Stimulated activated CD4-positive, alpha-beta T cell treated with anti-CD3 and anti-CD28 coated beads, Interleukin-1b, Interleukin-23, amount 100 ng/mL, for 48 hours (primary cell): ENCODE measurements around the gene LOXL1.
A peak's percentile ranks its signal among the peaks of the same experiment; 100 is the strongest.
"Not testable (repeated sequence)": the region's sequence is repeated elsewhere in the genome, so short reads cannot be mapped to it uniquely, and the experiment has no call there.

Source experiments
- DNase-seq: peaks from one replicate; pipeline ENCODE4 v3.0.0-alpha.2; 2020

LOXL1 gene

GRCh38 chr15:73923488-73924164, 2.6 kb upstream of the LOXL1 start:
- no peak for DNase-seq

GRCh38 chr15:73924171-73924921, 1.9 kb upstream of the LOXL1 start:
- peak; percentile 31 for DNase-seq

DNA sequence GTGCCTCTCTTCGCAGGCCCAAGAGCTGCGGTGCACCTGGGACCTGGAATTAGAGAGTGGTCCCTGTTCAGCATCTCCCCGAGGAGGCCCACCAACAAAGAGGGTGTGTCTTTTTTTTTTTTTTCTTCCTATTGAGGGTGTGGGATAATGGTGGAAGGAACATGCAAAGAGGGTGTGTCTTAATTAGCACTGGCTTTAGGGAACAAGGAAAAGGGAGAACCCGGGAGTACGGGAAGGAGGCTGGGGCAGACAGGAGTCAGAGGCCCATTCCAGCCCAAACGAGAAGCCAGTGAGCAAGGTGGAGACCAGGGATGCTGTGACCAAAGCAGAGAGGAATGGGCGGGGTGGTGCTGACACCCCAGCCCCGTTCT, 429 bp upstream of the LOXL1 start:
- DNase-seq, result no peak

- peak; percentile 39 for DNase-seq
Measured at GRCh38 chr15:73927003-73927475, 777 bp downstream of the LOXL1 start.

GRCh38 chr15:73927476-73928240, 1.4 kb downstream of the LOXL1 start:
- peak; percentile 69 for DNase-seq

GRCh38 chr15:73928241-73928579, 1.9 kb downstream of the LOXL1 start:
- DNase-seq, result no peak

GRCh38 chr15:73928971-73929627, 2.8 kb downstream of the LOXL1 start:
- DNase-seq, result no peak

- DNase-seq, result no peak
Measured at GRCh38 chr15:73930371-73930770, 4.1 kb downstream of the LOXL1 start.

DNA sequence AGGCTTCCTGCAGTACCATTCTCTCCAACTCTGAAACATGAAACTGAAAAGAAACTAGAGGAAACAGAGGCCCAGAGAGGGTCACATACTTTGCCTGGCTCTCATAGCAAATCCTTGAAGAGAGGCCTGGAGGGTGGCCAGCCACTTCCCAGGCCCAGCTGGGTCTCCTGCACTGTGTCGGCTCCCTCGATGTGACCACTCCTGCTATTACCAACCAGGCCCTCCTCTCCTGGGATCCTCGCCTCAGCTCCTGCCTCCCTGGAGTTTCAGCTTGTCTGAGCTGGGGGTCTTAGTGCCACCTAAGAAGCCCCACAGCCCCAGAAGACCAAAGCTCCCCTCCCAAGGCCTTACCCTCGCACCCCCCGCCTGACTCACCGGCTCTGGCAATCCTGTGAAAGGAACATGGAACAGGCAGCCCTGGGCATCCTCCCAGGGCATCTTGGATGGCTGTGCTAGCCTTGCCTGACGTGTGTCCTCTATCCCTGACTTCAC, 4.6 kb downstream of the LOXL1 start:
- DNase-seq, result no peak

- no peak for DNase-seq
Measured at GRCh38 chr15:73931441-73931840, 5.2 kb downstream of the LOXL1 start.

DNA sequence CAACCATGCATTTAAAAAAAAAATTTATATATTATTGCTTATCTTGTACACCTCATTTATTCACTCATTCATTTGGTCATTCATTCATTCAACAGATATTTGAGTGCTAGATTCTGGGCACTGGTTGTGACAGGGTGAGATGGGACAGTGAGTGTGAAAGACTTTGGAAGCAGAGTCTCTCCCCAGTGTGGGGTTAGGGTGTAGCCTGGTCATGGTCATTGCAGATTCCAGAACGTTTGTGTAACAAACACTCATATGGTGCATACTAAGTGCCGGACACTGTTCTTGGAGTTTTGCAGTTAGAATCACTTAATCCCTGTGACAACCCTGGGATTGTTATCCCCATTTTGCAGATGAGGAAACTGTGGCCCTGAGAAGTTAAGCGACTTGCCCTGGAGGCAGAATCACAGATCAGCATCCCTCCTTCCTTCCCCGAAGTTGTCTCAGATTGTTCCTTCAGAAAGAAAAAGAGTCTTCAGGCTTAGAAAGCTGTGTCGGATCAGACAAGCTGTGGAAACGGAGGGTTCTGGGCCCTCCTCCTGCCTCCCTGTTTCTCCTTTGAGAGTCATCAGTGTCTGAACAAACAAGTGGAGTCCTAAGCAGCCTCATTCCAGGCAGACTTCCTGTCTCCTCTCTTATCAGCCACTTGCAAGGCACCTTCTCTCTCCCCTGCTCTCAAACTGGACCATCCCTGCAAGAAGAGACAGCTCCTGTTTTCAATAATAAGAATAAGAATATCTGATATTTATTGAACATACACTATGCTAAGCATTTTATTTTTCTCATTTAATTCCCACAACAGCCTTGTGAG, 6.3 kb downstream of the LOXL1 start:
- no peak for DNase-seq

GRCh38 chr15:73934281-73934680, 8.0 kb downstream of the LOXL1 start:
- DNase-seq, result no peak

DNA sequence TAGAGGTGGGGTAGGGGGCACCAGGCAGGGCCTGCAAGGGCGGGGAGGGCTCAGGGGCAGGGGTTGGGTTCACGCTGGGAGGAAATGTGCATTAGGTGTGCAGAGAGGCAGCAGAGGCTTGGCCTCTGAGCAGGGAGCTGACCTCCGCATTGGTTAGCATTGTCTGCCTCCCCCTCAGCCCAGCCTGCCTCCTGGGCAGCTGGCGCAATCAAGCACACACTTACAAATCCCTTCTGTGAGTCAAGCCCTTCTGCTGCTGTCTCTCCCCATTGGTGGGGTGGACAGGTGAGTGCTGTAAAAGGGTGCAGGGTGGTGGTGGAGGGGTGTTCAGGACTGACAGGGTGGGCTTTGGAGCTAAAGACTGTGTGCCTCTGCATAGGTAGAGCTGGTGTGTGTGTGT, 9.3 kb downstream of the LOXL1 start:
- no peak for DNase-seq

DNA sequence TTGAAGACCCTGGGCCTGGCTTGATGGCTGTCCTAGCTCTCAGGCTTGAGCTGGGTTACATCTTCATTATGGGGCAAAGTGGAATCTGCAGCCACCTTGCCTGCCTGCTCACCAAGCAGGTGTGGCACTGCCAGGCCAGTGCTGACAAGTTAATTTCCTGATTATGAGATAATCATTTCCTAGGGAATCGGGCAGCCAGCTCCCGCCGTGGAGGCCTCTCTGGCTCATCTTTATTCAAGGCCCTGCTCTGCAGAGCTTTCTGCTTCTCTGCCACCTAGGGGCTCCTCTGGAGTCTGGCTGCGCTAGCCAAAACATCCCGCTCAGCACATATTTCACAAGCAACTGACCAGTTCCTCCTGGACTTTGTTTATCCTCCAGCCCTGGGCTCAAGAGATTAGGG, 9.9 kb downstream of the LOXL1 start:
- DNase-seq, result no peak

- DNase-seq, result no peak
Measured at GRCh38 chr15:73936588-73937290, 10.5 kb downstream of the LOXL1 start.

DNA sequence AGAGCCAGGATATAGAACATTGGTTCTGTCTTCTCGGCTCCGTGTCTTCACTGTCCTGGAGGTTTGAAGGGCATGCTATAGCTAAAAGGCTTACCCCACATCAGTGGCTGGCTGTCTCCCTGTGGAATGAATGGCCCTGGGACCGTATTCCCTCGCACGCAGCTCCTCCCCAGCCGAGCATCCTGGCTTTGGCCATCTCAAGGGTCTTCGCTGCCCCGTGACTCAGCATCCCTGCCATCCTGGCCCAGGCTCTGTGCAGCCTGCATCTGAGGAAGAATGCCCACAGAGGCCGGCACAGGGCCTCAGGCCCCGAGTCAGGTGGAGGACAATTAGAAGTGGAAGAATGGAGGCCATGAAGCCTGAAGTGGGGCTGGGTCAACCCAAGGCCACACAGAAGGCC, 11.0 kb downstream of the LOXL1 start:
- no peak for DNase-seq

- no peak for DNase-seq
Measured at GRCh38 chr15:73937726-73938125, 11.5 kb downstream of the LOXL1 start.

DNA sequence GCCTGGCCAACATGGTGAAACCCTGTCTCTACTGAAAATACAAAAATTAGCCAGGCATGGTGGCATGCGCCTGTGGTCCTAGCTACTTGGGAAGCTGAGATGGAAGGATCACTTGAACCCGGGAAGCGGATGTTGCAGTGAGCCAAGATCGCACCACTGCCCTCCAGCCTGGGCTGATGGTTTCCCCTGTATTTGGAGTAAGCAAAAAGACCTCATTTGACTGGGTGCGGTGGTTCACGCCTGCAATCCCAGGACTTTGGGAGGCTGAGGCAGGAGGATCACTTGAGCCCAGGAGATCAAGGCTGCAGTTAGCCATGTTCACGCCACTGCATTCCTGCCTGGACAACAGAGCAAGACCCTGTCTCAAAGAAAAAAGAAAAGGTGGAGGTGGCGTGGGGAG, 12.3 kb downstream of the LOXL1 start:
- not testable (repeated sequence) for DNase-seq

DNA sequence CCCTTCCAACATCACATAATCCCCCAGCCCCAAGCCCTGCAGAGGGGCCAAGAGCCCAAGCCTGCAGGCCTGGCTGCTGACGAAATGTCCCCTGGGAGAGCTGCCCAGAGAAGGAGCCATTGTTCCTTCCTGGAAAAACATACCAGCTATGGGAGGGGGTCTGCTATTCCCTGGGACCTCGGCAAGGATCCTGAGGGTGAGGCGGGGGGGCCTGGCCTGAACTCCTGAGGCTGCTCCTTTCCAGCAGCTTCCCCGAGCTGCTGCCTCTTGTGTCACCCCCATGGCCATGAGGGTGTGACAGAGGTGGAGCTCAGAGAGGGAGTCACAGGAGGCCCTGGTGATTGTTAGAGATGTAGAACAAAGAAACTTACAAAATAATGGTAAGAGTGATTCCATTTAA, 12.9 kb downstream of the LOXL1 start:
- DNase-seq, result no peak

- DNase-seq, result no peak
Measured at GRCh38 chr15:73940061-73940981, 14.1 kb downstream of the LOXL1 start.

DNA sequence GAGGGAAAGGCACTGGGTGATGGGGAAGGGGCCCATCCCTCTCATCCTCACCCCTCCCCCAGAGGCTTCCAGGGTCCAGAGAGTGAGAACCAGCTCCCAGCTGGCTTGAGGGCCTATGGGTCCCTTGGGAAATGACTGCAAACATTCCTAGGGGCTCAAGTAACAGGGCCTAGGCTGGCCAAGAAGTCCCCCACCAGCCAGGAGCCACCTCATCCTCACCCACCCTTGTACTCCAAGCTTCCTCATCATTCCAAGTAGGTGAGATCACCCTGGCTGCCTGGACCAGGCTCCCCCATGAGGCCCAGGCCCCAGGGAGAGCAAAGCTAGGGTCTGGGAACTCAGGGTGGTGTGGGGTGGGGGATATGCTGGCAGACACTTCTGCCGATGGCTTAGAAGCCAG, 14.8 kb downstream of the LOXL1 start:
- DNase-seq, result no peak
